Inferior parietal cortex (tissue), 1 donor: ENCODE measurements around the gene GNAZ.

Experiments
- DNase-seq: peaks from one replicate; pipeline ENCODE4 v3.0.0-alpha.2; 2016; ENCODE audit errors: extremely low spot score

GNAZ gene

DNA sequence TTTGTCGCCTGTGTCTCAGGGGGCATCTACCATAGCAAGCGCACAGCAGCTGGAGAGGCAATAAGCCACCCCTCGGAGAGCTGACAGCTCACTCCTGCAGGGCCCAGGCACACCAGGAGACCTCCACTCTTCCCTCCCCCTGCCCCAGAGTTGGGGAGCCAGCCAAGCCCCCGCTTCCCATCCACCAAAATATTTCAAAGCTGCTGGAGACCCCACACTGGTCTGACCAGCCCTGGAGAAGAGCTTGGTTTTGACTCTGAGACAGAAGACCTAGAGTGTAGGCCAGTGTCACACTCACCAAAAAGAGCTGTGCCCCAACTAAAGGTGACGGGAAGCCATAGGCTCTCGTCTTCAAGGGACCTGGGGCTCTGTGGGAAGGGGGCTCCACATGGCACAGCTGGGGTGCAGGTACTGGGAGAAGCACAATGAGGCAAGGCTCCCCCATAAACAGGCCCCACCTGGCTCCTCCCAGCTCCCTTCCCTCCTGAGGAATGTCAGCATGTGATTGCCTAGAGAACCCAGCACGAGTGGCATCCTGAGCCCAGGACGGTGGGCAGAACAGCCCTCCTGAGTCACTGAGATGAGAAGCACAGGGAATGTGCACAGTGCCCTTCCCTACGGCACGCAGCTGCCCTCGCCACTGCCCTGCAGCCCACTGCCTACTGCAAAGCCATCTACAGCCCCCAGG is 5.8 kb upstream of the GNAZ start:
- no peak for DNase-seq

DNA sequence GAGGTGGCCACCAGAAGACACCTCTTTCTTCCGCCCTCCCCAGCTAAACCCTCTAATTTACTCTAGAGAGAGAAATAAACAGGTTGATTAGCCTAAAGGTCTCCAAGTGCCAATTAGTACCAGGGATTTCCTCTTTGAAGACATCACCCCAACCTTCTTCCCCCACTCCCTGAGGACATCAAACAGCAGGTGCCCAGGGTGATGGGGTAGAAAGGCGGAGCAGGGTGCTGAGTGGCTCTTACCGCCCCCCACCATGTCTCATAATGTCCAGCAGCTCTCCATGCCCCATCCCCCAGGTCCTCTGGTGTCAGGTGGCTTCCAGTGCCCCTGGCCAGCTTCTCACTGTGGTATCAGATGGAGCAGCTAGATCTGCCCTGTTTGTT is 5.3 kb upstream of the GNAZ start:
- DNase-seq, result no peak

DNA sequence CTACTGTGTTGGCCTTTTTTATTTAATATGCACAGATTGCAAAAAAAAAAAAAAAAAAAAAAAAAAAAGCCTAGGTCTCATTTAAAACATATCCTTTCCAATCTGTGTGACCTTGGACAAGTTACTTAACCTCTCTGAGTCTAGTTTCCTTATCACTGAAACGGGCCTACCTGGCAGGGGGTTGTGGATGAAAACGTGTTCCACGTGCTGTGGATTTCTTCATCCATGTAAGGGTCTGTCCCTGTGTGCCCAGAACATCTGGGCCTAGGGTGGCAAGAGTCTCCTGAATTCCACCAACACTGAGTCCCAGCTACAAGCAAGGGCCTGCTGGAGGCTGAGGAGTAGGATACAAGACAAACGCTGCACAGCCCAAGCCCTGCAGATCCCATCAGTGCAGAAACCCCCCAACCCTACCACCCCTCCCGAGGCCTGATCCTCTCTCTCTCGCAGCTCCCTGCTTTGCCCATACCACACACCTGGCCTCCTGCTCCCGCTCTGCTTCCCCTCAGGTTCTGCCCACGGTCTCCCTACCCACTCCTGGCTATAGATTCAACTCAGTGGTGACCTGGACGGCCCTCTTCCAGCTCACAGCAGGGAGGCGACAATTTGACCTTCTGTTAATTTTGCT is 4.7 kb upstream of the GNAZ start:
- DNase-seq, result no peak

DNA sequence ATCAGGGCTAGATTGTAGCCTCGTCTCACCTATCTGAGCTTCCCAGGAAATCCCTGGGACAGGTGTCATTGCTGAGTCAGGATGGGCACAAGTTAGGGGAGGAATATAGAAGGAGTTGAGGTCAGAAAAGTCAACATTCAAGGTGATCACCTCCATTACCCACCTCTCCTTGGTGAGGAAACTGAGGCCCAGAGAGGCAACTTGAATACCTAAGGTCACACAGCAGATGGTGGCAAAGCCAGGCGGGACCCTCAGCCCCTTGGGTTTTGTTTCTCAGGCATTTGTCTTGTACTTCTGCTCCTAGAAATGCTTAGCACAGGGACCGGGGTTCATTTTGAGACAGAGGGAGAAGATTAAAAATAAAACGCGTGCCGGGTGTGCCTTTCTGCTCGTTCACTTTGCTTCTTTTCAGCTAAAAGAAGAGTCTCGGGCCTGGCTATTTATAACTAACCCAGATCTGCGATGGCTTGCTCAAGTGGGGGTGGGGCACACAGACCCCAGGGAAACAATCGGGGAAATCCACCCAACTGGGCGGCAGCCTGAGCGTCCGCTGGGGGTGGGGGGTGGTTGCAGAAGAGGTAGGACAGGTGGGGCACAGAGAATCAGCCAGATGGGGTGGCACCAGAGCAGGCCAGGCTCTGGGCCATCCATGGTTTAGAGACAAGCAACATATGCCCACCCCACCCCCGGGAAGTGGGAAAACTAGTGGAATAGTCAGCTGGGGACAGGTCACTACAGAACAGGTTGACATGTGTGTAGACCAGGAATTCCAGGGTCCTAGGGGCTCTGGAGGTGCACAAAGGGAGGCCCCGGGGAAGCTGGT is 3.9 kb upstream of the GNAZ start:
- no peak for DNase-seq

DNA sequence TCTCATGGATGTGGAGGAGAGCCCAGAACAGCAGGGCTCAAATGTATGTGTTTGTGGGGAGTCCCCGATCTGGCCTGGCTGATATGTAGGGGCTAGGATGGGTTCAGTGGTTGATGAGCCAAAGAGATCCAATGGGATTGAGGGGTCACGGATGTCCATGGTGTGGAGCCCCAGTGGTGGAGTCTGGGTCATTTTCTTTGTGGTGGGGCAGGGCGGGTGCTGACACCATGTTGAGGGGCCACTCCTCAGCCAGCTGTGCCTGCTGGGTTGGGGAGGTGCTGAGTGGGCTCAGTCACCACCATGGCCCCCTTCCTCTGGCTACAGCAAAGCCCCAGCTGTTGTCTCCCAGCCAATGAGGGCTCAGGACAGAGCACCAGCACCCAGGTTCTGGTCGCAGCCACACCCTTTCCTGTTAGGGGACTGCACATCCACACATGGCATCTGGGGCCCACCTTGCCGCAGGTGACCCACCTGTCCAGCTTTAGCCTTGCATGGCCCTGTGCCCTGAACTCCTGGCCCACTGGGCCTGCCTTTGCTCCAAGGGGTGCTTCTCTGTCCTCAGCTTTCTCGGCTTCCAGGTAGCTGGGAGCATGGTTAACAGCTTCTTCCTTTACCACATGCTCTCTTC is 3.2 kb upstream of the GNAZ start:
- DNase-seq, result no peak

DNA sequence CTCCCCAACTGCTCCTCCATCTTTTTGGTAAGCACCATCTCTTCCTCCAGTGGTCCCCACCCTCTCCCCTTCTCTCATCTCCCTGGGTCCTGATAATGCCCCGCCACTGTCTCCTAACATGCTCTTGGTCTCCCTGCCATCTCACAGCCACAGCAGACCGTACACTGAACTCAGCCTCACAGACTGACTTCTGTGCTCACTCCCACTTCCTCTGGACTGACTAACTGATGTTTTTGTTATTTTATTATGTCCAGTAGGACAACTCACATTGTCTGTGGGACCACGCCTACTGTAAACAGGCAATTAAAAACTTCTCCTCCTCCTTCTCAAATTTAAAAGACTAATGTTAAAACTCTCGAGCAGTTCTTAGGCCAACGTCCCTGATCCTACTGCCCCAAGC is 2.6 kb upstream of the GNAZ start:
- DNase-seq, result no peak

DNA sequence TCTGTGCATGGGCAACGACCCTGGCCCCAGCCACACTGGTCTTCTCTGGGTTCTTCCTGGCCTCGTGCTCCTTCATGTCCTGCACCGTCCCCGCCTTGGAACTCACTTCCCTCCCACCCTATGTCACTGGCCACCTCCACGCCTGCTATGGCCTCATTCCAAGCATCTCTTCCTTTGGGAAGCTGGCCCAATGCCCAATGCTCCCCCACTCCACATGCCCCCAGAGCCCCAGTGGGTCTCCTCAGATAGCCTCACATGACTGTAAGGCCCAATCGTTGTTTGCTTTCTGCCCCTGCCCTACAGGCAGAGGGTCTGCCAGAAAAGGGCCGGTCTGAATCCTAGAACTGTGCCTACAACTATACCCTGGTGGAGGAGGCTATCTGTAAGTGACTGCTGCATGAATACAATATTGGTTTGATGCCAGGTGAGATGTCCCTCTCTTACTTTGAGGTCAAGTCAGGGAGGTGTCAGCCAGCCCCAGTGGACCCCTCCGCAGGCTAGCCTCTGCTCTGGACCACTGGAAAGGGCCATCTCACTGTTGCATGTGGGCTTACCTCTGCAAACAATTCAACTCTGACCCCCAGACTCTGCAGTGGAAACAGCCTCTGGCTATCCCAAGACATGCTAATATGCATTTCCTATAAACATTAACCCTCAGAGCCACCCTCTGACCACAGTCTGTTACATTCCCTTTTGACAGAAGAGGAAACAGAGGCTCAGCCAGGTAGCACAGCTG is 2.1 kb upstream of the GNAZ start:
- no peak for DNase-seq

DNA sequence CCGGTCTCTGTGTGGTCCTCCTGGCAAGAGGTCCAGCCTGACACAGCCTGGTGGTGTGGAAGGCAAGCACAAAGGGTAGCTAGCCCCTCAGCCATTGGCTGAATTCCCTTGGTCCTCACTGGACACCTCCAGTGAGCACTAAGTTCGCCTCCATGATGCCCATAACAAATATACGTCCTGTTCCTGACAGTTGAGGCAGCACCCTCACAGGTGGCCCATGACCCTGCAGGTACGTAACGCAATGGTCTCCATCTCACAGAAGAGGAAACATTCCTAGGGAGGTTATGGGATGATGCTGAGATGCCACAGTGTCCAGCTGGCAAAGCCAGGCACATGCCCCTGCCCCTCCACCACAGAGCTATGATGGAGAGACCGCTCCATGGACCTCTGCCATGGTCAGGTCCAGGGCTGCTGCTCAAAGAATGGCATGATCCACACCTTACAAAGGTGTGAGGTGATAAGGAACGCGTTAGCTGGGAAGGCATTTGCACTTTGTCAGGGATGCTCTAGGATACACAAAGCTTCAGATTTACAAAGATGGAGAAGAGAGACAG is 1.4 kb upstream of the GNAZ start:
- DNase-seq, result no peak

DNA sequence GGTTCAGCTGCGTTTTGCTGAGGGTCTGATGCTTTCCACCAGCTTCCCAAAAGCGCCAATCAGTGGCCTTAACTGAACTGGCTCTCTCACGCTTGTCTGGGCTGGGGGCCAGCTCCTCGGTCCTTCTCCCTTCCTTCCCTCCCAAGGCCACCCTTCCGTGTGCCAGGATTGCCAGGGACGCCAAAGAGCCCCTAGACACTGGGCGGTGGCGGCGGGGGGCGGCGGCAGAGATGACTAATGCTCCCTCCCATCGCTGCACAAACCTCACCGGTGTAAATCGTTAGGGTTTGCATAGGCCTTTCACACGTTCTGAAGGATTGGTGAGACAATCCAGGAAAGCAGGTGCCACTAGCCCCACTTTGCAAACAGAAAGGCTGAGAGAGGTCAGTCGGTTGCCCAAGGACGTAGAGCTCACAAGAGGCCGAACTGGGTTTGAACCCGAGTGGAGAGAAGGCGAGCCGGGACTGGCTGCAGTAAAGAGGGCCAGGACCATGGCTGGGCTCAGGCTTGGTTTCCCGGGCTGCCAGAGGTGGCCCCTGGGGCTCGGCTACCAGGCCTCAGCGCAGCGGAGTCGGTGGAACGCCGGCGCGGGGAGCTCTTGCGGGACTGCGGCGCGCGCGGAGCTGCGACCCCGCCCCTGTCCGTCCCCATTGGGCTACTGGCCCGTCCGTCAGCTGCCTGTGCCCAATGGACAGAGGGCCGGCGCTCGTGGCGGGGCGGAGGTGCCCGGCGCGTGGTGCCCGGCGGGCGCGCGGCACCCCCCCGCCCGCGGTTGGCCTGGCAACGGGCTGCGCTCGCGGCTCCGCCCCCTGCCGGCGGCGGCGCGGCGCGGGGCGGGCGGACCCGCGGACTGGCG is 589 bp upstream of the GNAZ start:
- DNase-seq, result peak; percentile 92

DNA sequence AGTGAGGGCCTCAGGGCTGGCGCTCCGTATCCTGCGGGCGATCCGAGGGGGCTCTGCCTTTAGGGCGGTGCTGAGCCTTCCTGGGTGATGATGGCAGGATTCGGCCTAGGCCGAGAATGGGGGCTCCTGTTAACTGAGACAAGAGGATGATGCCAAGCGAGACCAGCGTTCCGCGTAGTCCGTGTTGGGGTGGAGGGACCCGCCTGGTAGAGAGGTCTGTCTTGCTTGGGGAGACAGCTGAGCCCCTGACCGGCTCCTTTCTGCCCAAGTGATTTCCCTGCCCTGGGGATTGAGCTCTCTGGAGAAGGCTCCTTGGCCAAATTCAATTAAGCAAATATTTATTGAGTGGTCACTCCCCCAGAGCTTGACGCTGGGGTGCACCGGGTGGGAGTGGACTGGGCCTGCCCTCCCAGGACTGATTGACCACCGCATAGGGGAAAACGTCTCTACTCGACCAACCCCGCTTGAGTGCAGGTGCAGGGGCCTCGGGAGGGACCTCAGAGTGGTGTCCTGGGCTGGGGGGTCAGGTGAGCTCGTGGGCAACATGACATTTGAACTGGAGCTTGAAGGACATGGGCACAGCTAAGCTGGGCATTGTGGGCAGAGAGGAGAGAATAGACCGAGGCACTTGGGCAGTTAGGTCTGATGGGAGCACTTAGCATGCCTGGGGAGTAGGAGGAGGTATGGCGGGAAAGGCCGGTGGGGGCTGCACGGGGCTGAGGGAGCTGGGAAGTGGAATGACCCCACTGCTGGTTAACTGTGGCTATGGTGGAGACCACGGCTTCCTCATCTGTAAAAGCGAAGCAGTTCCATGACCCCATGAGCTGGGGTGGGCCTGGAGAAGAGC is 1.1 kb downstream of the GNAZ start:
- DNase-seq, result no peak

DNA sequence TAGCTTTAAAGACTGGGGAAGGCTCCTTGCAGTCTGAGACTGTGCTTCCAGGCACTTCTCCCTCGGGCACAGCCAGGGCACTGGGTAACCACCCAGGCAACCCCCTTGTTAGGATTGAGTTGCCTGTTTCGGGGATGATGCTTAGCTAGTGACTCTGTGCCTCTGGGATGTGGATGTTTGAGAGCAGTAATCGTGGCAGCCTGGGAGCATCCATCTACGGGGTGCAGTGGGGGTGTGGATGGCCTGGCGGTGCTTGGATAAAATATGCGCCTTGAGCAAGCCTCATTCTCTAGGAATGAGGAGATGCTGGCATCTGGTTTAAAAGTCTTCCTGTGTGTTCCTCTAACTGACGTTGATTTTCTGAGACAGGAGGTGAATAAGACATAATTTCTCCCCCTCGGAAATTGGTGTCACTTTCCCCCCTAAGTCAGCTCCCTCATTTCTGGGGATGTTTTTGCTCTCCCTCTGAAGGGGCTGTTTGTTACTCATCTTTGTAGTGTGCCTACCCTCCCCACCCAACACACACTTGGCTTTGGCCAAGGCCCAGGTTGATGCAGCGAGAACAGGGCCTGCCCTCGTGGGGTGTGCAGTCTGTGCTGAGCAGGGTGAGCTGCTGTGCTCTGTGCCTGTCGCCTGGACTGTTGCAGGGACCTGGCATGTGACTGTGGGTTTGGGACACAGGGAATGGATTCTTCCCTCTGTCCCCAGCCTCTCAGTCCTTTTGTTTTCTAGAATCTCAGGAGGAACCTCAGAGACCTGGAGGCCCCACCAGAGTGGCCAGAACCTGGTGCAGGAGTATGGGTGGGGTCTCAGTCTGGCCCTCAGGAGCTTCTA is 2.0 kb downstream of the GNAZ start:
- DNase-seq, result no peak

DNA sequence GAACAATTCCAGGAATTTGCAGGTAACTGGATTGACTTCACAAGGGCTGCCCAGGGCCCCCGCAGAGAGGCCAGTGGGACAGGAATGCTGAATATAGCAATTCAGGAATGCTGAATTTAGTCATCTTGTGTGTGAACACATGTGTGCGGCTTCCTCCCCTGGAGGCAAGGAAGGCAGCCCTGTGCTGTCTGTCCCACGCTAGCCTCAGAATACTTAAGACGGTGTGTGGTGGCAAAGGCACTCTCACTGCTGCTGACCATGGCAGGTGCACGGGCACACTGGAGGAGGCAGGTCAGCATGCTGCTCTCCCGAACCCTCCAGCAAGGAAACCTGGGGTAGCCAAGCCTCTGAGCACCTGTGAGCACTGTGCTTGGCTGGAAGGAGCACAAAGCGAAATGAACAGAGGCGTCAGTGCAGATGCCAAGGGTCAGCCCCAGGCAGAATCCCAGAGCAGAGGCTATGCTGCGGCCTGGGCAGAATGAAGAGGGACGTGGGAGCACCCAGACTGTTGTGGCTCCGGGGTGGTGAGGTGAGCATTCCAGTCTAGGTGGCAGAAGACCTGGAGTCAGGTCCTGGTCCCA is 2.7 kb downstream of the GNAZ start:
- no peak for DNase-seq

DNA sequence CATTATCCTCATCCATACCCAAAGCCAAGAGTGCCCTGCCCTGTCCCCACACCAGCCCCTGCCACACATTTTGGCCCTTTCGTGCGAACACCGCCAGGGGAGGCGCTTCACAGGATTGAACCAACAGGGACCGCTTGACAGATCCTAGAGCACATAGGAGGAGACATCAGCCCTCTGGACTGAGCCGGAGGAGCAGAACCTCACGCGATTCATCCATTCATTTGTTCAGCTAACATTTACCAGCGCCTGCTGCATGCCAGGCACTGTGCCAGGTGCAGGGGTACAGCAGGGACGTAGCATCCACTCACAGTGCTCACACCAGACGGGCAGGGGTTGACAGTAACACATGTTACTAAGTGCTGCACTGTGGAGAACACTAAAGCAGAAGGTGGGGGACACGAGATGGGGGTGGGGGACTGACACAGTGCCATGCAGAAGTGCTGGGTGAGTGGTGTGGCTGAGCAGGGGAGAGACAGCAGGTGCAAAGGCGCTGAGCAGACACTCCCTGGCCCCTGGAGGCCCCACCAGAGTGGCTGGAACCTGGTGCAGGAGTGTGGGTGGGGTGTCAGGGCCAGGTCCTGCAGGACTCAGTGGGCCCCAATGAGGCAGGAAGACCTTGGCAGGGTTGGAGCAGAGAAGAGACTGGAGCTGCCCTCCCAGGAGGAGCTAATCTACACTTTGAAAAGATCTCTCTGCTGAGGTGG is 3.4 kb downstream of the GNAZ start:
- no peak for DNase-seq

DNA sequence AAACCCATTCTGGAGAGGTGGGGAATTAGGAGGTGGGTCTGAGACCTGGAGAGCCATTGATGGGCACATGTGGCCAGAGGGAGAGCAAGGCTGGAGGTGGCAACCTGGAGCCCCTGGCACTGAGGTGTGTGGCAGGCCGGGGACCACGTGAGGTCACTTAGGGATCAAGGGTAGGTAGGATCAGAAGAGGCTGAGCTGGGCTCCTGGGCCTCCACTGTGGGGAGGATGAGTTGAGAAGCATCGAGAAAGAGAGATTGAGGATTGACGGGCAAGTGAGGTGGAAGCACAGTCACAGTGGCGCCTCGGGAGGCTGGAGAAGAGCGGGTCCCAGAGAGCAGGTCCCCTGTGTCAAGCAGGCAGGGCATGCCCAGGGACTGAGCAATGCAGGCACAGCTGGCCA is 4.1 kb downstream of the GNAZ start:
- DNase-seq, result no peak

DNA sequence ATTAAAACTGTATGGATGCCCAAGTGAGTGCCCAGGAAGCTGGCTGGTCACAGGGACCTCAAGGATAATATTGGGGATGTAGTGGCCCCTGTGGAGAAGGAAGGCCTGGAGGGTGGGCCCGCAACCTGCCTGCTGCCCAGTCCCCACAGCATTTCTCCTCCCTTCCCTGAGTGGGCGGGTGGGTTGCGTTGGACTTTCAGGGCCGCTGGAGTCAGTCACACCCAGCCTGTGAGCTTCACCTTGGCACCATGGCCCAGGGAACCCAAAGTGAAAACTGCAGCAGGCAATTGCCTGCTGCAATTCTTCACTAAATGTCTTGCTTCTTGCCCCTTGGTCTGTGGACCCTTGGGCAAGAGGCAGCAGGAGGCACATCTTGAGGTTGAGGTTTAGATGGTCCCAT is 4.7 kb downstream of the GNAZ start:
- DNase-seq, result no peak

DNA sequence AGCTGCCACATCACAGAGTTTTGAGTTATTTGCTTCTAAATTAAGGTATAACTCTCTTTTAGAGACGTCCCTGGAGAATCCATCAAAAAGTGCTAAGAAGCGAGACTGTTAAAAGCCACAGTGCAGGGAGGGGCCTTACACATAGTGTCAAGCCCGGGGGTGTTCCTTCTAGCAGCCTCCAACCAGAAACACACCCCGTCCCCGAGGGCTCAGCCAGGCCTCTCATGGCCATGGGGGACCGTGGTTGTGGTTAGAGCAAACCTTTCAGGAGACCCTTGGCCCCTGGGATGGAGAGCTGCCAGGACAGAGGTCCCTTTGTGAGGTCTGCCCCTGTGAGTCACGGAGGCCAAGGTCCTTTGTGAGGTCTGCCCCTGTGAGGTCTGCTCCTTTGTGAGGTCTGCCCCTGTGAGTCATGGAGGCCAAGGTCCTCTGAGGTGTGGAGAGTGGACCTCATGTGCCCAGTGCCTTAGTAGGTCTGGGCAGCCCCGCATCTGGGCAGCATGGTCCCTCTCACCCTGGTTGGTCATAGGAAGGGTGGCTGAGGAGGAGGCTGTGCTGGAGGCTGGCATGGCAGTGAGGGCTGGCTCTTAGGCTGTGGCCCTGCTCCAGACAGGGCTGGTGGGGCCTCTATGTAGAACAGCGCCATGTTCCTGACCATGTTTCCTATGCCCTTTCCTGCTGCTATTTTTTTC is 5.4 kb downstream of the GNAZ start:
- no peak for DNase-seq

DNA sequence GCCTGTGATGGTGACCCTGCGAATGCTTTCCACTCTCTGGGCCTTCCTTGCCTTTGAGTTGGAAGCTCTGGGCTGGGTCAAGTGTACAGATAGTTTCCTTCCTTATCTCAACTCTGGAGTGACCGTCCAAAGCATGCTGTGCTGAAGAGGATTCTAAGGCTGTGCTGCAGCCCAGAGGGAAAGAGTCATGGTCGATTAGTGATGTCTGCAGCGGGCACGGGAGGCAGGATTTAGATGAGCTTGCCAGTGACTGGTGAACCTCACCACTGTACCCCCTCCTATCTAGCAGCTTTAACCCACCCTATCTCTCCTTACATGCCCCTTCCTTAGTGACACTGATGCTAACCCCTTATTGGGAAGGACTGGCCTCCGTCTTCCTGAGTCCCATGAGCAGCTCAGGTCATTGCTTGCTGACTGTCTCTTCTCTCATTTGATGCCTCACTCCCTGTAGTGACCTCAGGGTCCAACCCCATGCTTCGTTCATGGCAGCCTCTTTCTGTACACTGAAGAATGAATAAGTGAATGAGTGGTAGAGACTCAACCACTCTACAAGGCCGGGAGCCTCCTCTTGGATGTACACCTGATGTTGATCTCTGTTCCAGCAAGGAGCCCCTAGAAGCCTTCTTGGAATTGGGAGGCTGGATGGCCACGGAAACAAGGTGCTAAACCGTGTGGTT is 6.7 kb downstream of the GNAZ start:
- no peak for DNase-seq
